Measurements from ENCODE around the gene PAK3.
A peak's percentile ranks its signal among the peaks of the same experiment; 100 is the strongest.

Gene PAK3

DNA sequence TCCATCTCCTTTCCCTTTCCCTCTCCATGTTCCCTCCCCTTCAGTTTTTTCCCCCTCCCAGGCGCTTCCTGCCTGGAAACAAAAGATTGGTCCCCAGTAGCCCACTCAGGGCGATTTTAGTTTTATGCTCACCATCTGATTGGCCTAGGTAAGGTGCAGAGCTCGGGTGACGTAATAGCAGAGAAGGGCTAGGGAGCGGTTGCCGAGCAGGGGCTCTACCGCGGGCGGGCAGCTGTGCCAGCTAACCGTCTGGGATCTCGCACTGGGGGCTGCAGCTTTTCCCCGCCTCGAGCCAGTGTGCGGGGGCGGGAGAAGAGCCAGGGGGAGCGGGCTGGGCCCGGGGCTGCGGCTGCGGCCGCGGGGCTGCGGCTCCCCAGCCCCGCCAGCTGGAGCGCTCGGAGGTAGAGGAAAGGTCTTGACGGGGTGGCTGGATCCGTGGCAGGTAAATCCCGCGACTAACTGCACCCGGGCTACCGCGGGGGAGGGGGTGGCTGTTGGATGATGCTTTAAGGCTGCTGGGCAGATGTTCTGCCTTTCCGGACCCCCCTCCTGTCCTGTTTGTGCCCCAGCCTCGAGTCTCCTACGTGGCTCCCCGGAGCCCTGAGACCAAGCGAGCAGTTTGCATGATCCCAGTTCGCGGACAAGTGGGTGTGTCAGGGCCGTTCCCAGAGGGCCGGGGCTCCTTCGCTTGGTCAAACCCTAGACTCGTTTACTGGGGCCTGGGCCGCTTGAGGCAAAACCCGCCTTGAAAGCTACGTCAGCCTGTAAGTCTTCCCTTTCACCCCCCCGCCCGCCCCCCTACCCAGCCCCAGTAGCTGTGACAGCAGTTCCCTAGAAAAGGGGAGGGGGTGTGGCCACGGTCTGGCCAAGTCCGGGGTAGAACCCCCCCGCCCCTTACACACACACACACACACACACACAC lies at the start of gene PAK3:
TSS of gene PAK3 (plus strand) at position 218 of the 922 bp plus-strand sequence. CDS start 26,913 bp downstream, outside the sequence.
- DNase-seq (ENCODE audit: low read depth), result peak; percentile 54

DNA sequence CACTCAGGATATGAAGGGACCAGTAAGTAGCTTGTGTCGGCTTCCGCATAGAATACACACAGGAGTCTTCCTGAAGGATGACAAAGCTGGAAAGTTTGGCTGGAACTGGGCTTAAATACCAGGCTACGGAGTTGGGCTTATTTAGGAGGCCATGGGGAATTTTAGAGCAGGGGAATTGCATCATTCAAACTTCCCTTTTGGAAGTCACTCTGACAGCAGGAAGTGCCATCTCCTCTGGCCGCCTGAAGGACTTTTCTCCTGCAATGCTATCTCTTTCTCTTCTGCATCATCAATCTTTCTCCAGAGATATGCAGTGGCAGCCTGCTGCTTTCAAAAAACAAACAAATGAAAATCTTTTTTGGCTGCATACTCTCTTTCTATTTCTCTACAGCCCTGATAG lies 48.4 kb upstream of the PAK3 start:
- DNase-seq (ENCODE audit: low read depth), result peak; percentile 22

DNA sequence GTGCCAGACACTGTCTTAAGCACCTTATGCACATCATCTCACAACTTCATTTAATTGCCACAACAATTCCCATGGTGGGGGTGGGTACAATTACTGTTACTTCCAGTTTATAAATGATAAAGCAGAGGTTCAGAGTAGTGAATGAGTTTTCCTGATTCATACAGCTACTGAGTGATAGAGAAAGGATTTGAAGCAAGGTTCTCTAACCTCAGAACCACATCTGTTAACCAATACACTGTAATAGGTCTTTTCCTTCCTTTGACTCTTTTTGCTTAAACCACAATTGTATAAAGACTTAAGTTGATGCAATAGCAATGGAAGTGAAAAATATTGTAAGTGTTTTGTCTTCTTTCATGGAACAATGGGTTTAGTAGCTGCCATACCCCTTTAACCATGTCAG lies 43.5 kb upstream of the PAK3 start:
- DNase-seq (ENCODE audit: low read depth), result no peak

GRCh38 chrX:111071542-111072277 lies 24.3 kb upstream of the PAK3 start:
- DNase-seq (ENCODE audit: low read depth), result no peak

- DNase-seq (ENCODE audit: low read depth), result no peak
Observed at GRCh38 chrX:111083081-111083480, 12.9 kb upstream of the PAK3 start.

DNA sequence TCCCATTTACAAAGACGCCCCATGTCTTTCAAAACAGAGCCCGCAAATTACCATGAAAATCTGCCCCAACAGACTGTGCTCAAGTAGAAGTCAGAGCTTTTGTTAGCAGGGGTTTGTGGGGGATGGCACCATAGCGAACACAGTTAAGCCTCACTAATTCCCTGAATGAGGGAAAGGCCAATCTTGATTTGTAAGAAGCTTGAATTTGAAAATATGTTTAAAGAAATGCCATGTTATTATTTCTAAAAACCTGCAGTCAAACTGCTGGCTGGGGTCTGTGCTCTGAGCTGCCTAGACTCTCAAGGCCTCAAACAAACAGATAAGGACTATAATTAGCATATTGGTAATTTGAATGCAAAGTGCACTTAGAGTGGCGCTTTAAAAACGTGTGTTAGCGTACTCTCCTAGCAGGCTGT lies 9.4 kb upstream of the PAK3 start:
- DNase-seq (ENCODE audit: low read depth), result no peak

- DNase-seq (ENCODE audit: low read depth), result no peak
Observed at GRCh38 chrX:111088628-111089027, 7.4 kb upstream of the PAK3 start.

DNA sequence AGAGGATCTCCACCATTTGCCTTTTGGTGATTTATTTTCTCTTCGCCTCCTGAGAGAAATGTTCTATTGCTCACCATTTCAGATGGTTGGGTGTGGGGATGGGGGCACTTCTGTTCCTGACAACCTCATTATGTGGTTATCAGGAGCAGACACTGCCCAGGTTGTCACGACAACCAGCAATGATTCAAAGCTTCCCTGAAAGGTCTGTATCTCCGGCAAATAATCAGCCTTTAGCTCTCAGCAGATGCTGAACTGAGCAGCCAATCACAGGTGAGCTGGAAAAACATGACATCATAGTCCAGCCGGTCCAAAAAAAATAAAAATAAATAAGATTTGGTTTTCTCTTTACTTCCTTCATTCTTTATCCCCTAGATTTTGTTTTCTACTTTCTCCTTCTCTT lies 5.5 kb upstream of the PAK3 start:
- DNase-seq (ENCODE audit: low read depth), result no peak

DNA sequence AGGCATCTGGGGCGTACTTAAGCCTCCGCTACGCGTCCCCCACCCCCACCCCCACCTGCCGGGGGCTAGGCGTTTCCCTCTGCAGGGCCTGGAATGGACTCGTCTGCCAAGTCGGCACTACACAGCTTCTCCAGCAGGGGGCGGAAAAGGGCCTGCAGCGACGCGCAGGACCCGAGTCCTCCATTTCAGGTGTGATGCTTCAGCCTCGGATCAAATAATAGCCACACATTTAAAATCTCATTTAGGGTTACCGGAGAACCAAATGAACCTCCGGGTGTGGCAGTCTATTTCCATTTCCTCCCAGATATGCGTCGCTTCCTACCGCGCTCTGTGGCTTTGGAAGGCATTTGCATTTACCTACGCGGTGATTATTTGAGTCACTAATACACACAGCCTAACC lies 2.9 kb downstream of the PAK3 start:
- DNase-seq (ENCODE audit: low read depth), result no peak

GRCh38 chrX:111100191-111100590 lies 4.2 kb downstream of the PAK3 start:
- DNase-seq (ENCODE audit: low read depth), result no peak

DNA sequence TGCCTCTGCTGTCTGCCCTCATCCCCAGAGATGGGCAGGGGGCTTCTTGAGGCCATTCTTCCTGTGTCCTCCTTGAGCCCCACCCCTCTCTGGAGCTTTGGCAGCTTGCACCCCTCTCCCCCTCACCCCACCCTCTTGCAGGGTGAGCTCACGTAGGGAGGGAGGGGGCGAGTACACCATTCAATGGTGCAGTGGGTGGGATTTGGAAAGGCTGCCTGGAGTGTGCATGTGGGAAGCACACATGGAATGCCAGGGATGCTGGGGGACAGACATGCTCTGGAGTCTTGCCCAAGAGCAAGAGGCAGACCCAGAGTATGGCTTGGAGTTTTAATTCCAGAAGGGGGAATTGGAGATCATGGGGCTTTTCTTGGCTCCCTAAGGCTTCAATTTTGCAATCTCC lies 5.6 kb downstream of the PAK3 start:
- no peak for DNase-seq (ENCODE audit: low read depth)

- DNase-seq (ENCODE audit: low read depth), result no peak
Observed at GRCh38 chrX:111102636-111103035, 6.6 kb downstream of the PAK3 start.

GRCh38 chrX:111103246-111103645 lies 7.3 kb downstream of the PAK3 start:
- no peak for DNase-seq (ENCODE audit: low read depth)

GRCh38 chrX:111110098-111110775 lies 14.2 kb downstream of the PAK3 start:
- no peak for DNase-seq (ENCODE audit: low read depth)

DNA sequence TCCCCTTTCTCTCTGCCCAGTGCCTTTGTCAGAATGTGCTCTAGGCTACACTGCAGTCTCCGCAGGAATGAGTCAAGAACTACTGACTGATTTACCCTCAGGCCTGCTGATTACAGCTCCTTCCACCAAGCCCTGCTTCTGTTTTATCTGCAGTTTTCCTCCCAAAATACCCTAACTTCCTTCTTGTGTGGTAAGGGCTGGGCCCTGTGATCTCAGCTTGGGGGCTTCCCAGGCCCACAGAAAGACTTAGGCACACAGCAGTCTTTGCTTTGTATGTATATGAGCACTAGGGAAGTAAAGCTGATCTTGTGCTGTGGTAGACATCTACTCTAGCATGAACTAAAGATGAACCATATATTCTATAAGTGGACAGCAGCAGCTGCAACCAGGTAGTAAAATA lies 18.8 kb downstream of the PAK3 start:
- DNase-seq (ENCODE audit: low read depth), result no peak

DNA sequence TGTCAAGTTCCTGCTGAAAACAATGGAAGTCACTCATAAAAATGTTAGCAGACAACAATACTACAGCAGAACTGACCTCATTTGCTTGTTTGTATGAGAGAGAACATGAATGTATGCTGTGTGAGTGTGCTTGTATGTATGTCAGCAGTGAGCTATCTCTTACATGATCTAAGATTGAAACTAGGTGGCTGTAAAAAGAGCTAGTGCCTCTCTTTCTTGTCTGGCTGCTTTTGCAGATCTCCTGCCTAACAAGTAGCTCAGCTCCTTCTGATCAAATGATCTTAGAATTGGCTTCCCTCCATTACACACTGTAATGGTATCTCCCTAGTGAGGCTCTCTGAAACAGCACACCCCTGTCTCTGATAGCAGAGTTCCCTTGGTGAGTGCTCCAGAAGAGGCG lies 20.7 kb downstream of the PAK3 start:
- no peak for DNase-seq (ENCODE audit: low read depth)

- no peak for DNase-seq (ENCODE audit: low read depth)
Observed at GRCh38 chrX:111119341-111119740, 23.4 kb downstream of the PAK3 start.

- DNase-seq (ENCODE audit: low read depth), result no peak
Observed at GRCh38 chrX:111123125-111123524, 27.1 kb downstream of the PAK3 start.

- DNase-seq (ENCODE audit: low read depth), result no peak
Observed at GRCh38 chrX:111123606-111124179, 27.7 kb downstream of the PAK3 start.

DNA sequence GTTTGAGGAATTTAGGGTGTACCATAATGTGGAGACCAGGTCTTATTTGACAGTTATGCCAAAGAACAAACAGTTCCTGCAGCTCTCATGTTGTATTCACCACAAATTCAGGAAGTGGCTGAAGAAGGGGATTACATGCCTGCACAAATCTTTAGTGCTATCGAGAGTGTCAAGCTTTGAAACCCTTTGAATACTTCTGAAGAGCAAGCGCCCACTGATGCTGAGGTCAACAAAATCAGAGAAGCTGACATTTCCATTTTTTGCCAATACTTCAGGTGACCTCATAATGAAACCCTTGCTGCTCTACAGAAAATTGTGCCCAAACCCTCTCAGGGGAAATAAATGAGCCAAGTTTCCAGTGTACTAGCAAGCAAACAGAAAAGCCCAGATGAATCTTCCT lies 28.4 kb downstream of the PAK3 start:
- no peak for DNase-seq (ENCODE audit: low read depth)

DNA sequence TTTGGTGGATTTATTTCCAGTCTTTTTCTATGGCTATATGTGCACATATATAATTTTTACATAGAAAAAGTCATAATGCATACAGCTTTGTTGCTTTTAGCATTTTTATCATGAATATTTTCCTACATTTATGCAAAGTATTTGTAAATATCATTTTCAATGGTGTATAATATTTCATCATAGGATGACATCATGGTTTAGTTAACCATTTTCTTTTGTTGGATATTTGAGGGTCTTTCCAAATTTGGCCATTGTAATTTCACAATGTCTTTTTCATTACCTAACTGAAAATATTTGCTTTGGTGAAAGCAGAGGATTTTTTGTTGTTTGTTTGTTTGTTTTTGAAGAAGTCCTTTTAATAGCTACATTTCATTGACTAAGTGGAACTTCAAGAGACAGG lies 31.0 kb downstream of the PAK3 start:
- no peak for DNase-seq (ENCODE audit: low read depth)

- DNase-seq (ENCODE audit: low read depth), result no peak
Observed at GRCh38 chrX:111129921-111130320, 33.9 kb downstream of the PAK3 start.
